Measurements from ENCODE around the gene CES2.

CES2 gene

DNA sequence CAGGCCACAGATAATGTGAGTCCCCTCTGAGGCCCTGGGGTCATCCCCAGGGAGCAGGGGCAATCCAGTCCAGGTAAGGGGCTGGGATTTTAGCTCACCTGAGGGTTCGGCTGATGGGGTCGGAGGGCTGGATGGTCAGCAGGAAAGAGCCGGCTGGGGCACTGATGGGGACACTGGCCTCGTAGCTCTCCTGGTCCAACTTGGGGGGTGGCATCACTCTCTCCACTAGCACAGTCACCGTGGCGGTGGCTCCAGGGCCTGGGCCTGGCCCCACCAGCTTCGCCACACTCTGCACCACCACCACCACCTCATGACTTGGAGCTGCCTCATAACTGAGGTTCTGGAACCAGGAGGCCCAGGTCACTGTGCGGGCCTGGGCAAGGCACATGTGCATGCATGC is 23.5 kb upstream of the CES2 start:
- H2AFZ ChIP-seq (ENCODE audit: low read length), result no peak overlapping the region
- H3K27me3 ChIP-seq (ENCODE audit: insufficient read depth, low read length, poor library complexity, severe bottlenecking), result no peaks in the 10 kb centered on the region
- H3K9me2 ChIP-seq (replicated peaks; ENCODE audit: low read depth, low read length), result no peaks in the 10 kb centered on the region
- H3K4me1 ChIP-seq (ENCODE audit: insufficient read depth, low read length, poor library complexity, severe bottlenecking), result no peaks in the 10 kb centered on the region
- H4K20me1 ChIP-seq (ENCODE audit: insufficient read depth, low read length, poor library complexity, severe bottlenecking), result no peaks in the 10 kb centered on the region
- H3F3A ChIP-seq (ENCODE audit: low read depth), result no peaks in the 10 kb centered on the region
- H3K4me2 ChIP-seq (ENCODE audit: low read depth, low read length, poor library complexity, severe bottlenecking), result no peak overlapping the region
- no peaks in the 10 kb centered on the region for H3K36me3 ChIP-seq (ENCODE audit: insufficient read depth, low read length)
- no peaks in the 10 kb centered on the region for H3K79me2 ChIP-seq (ENCODE audit: insufficient read depth, low read length)
- H3K4me3 ChIP-seq (ENCODE audit: low read length, poor library complexity, severe bottlenecking), result no peak overlapping the region
- no peaks in the 10 kb centered on the region for H3K9me3 ChIP-seq (ENCODE audit: insufficient read depth, low read depth, low read length)
- TF ChIP-seq EZH2phosphoT487 (IDR thresholded peaks at IDR 0.05; ENCODE audit: borderline replicate concordance), result no peak
- TF ChIP-seq, protein P1, sequence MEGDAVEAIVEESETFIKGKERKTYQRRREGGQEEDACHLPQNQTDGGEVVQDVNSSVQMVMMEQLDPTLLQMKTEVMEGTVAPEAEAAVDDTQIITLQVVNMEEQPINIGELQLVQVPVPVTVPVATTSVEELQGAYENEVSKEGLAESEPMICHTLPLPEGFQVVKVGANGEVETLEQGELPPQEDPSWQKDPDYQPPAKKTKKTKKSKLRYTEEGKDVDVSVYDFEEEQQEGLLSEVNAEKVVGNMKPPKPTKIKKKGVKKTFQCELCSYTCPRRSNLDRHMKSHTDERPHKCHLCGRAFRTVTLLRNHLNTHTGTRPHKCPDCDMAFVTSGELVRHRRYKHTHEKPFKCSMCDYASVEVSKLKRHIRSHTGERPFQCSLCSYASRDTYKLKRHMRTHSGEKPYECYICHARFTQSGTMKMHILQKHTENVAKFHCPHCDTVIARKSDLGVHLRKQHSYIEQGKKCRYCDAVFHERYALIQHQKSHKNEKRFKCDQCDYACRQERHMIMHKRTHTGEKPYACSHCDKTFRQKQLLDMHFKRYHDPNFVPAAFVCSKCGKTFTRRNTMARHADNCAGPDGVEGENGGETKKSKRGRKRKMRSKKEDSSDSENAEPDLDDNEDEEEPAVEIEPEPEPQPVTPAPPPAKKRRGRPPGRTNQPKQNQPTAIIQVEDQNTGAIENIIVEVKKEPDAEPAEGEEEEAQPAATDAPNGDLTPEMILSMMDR (conservative IDR thresholded peaks at IDR 0.05; ENCODE audit: low read length), result no peak
- no peak overlapping the region for H3K9ac ChIP-seq (ENCODE audit: low read depth, low read length, poor library complexity, severe bottlenecking)

GRCh38 chr16:66913081-66913480 is 22.2 kb upstream of the CES2 start:
- no peaks in the 10 kb centered on the region for H4K20me1 ChIP-seq (ENCODE audit: insufficient read depth, low read length, poor library complexity, severe bottlenecking)
- H2AFZ ChIP-seq (ENCODE audit: low read length), result no peak overlapping the region
- H3K27me3 ChIP-seq (ENCODE audit: insufficient read depth, low read length, poor library complexity, severe bottlenecking), result no peaks in the 10 kb centered on the region
- no peaks in the 10 kb centered on the region for H3F3A ChIP-seq (ENCODE audit: low read depth)
- no peak overlapping the region for H3K9ac ChIP-seq (ENCODE audit: low read depth, low read length, poor library complexity, severe bottlenecking)
- H3K4me2 ChIP-seq (ENCODE audit: low read depth, low read length, poor library complexity, severe bottlenecking), result no peak overlapping the region
- no peak overlapping the region for H3K4me3 ChIP-seq (ENCODE audit: low read length, poor library complexity, severe bottlenecking)
- no peaks in the 10 kb centered on the region for H3K9me3 ChIP-seq (ENCODE audit: insufficient read depth, low read depth, low read length)
- H3K79me2 ChIP-seq (ENCODE audit: insufficient read depth, low read length), result no peaks in the 10 kb centered on the region
- no peaks in the 10 kb centered on the region for H3K36me3 ChIP-seq (ENCODE audit: insufficient read depth, low read length)
- H3K4me1 ChIP-seq (ENCODE audit: insufficient read depth, low read length, poor library complexity, severe bottlenecking), result no peaks in the 10 kb centered on the region
- TF ChIP-seq, protein P1 (conservative IDR thresholded peaks at IDR 0.05; ENCODE audit: low read length), result no peak
- no peak for TF ChIP-seq EZH2phosphoT487 (IDR thresholded peaks at IDR 0.05; ENCODE audit: borderline replicate concordance)
- no peaks in the 10 kb centered on the region for H3K9me2 ChIP-seq (replicated peaks; ENCODE audit: low read depth, low read length)

- no peaks in the 10 kb centered on the region for H3K27me3 ChIP-seq (ENCODE audit: insufficient read depth, low read length, poor library complexity, severe bottlenecking)
- H3K4me2 ChIP-seq (ENCODE audit: low read depth, low read length, poor library complexity, severe bottlenecking), result no peak overlapping the region
- H3K4me3 ChIP-seq (ENCODE audit: low read length, poor library complexity, severe bottlenecking), result no peak overlapping the region
- H3K9ac ChIP-seq (ENCODE audit: low read depth, low read length, poor library complexity, severe bottlenecking), result no peak overlapping the region
- H3K79me2 ChIP-seq (ENCODE audit: insufficient read depth, low read length), result no peaks in the 10 kb centered on the region
- H2AFZ ChIP-seq (ENCODE audit: low read length), result no peak overlapping the region
- H3K9me3 ChIP-seq (ENCODE audit: insufficient read depth, low read depth, low read length), result no peaks in the 10 kb centered on the region
- H3K36me3 ChIP-seq (ENCODE audit: insufficient read depth, low read length), result no peaks in the 10 kb centered on the region
- no peaks in the 10 kb centered on the region for H3F3A ChIP-seq (ENCODE audit: low read depth)
- H4K20me1 ChIP-seq (ENCODE audit: insufficient read depth, low read length, poor library complexity, severe bottlenecking), result no peaks in the 10 kb centered on the region
- TF ChIP-seq, protein P1 (conservative IDR thresholded peaks at IDR 0.05; ENCODE audit: low read length), result no peak
- no peak for TF ChIP-seq EZH2phosphoT487 (IDR thresholded peaks at IDR 0.05; ENCODE audit: borderline replicate concordance)
- no peaks in the 10 kb centered on the region for H3K9me2 ChIP-seq (replicated peaks; ENCODE audit: low read depth, low read length)
- H3K4me1 ChIP-seq (ENCODE audit: insufficient read depth, low read length, poor library complexity, severe bottlenecking), result no peaks in the 10 kb centered on the region
Measured at GRCh38 chr16:66913711-66914110, 21.6 kb upstream of the CES2 start.
